GM18873 (cell line): ENCODE data around the gene MAGED2.
"Not testable (repeated sequence)": the region's sequence is repeated elsewhere in the genome, so short reads cannot be mapped to it uniquely, and the experiment has no call there.

Experiments
- ATAC-seq: cut with Tn5 transposase; IDR thresholded peaks from one replicate; pipeline ENCODE4 v1.9.1; 2021; ENCODE audit warnings: mild to moderate bottlenecking, moderate library complexity, moderate number of reproducible peaks; ENCODE audit not compliant: unreplicated experiment, low FRiP score

MAGED2 gene

GRCh38 chrX:54817220-54817820, 9.8 kb downstream of the MAGED2 start:
- ATAC-seq = no peak

GRCh38 chrX:54818221-54818620, 10.7 kb downstream of the MAGED2 start:
- no peak for ATAC-seq

- no peak for ATAC-seq
These were observed 11.7 kb downstream of the MAGED2 start for GRCh38 chrX:54819201-54819600.

GRCh38 chrX:54820737-54821136, 13.2 kb downstream of the MAGED2 start:
- ATAC-seq = no peak

GRCh38 chrX:54821310-54821709, 13.8 kb downstream of the MAGED2 start:
- ATAC-seq = no peak

- ATAC-seq = no peak
These were observed 16.6 kb downstream of the MAGED2 start for GRCh38 chrX:54824195-54824594.

GRCh38 chrX:54824722-54825121, 17.2 kb downstream of the MAGED2 start:
- ATAC-seq = no peak

GRCh38 chrX:54825716-54826438, 18.3 kb downstream of the MAGED2 start:
- no peak for ATAC-seq

GRCh38 chrX:54826598-54826997, 19.1 kb downstream of the MAGED2 start:
- ATAC-seq = no peak

- no peak for ATAC-seq
These were observed 31.0 kb downstream of the MAGED2 start for GRCh38 chrX:54838583-54838982.

GRCh38 chrX:54841184-54841874, 33.8 kb downstream of the MAGED2 start:
- ATAC-seq = not testable (repeated sequence)

GRCh38 chrX:54842607-54843006, 35.1 kb downstream of the MAGED2 start:
- ATAC-seq = no peak

- no peak for ATAC-seq
These were observed 35.5 kb downstream of the MAGED2 start for GRCh38 chrX:54843050-54843449.

- ATAC-seq = not testable (repeated sequence)
These were observed 40.2 kb downstream of the MAGED2 start for GRCh38 chrX:54847700-54848099.

GRCh38 chrX:54865208-54865607, 57.7 kb downstream of the MAGED2 start:
- no peak for ATAC-seq
